CD4-positive, alpha-beta memory T cell (primary cell): Measurements from ENCODE around the gene KIF21A. TPM values are rescaled to one million over a fixed set of nuclear protein-coding genes. Genes with fewer than 3 reads are reported as not detected.

Source experiments
- CTCF ChIA-PET: fragments of 350-600 bp; sonication (Branson Sonifier 250); formaldehyde crosslinking; loops from one replicate; lab custom pipeline; 2021; ENCODE audit warnings: inconsistent platforms; ENCODE audit not compliant: partially characterized antibody; lab: Charles Lee
- POLR2A ChIA-PET: fragments of 350-600 bp; sonication (Branson Sonifier 250); formaldehyde crosslinking; loops from one replicate; lab custom pipeline; 2021; ENCODE audit not compliant: partially characterized antibody; lab: Charles Lee
- DNase-seq, 5 donors: peaks; one replicate each; pipeline versions ENCODE4 v3.0.0 to v3.0.0-alpha.2; 2020 to 2022; ENCODE audit warnings: mixed read lengths in 1 of 5
- H3K27ac ChIP-seq: one replicate; pipeline ENCODE4 v1.7.0; 2013; ENCODE audit warnings: low read depth, low read length
- H3K27me3 ChIP-seq: 2 replicates; pipeline ENCODE4 v1.7.0; 2013; ENCODE audit warnings: mild to moderate bottlenecking, low read length, moderate library complexity; ENCODE audit not compliant: insufficient read depth
- H3K36me3 ChIP-seq: 2 replicates; pipeline ENCODE4 v1.7.0; 2013; ENCODE audit warnings: mild to moderate bottlenecking, low read length, moderate library complexity; ENCODE audit not compliant: insufficient read depth
- H3K4me1 ChIP-seq: 2 replicates; pipeline ENCODE4 v1.7.0; 2013; ENCODE audit warnings: mild to moderate bottlenecking, low read length, moderate library complexity; ENCODE audit not compliant: insufficient read depth
- H3K4me3 ChIP-seq, 2 donors: one replicate each; pipeline ENCODE4 v1.7.0; 2013; ENCODE audit warnings: low read length in 2 of 2, mild to moderate bottlenecking in 1 of 2
- H3K9me3 ChIP-seq, 2 donors: one replicate each; pipeline ENCODE4 v1.7.0; 2013; ENCODE audit warnings: low read length in 2 of 2, control low read depth in 1 of 2; ENCODE audit not compliant: control insufficient read depth in 1 of 2
- H3K27ac Mint-ChIP-seq, 7 donors: one replicate each; pipeline ENCODE4 v1.8.0; 2020 to 2021; ENCODE audit warnings: mixed read lengths in 7 of 7, mild to moderate bottlenecking in 6 of 7, inconsistent platforms in 3 of 7, moderate library complexity in 3 of 7
- H3K27me3 Mint-ChIP-seq, 2 donors: one replicate each; pipeline ENCODE4 v1.8.0; 2020 to 2021; ENCODE audit warnings: mixed read lengths in 2 of 2
- H3K36me3 Mint-ChIP-seq, 2 donors: one replicate each; pipeline ENCODE4 v1.8.0; 2020 to 2021; ENCODE audit warnings: mixed read lengths in 2 of 2, inconsistent platforms in 1 of 2, mild to moderate bottlenecking in 1 of 2
- H3K4me1 Mint-ChIP-seq, 4 donors: one replicate each; pipeline ENCODE4 v1.8.0; 2020 to 2021; ENCODE audit warnings: mixed read lengths in 4 of 4, mild to moderate bottlenecking in 1 of 4
- H3K4me3 Mint-ChIP-seq, 8 donors: one replicate each; pipeline ENCODE4 v1.8.0; 2020 to 2021; ENCODE audit warnings: mixed read lengths in 8 of 8, mild to moderate bottlenecking in 7 of 8, moderate library complexity in 6 of 8, inconsistent platforms in 3 of 8
- H3K9me3 Mint-ChIP-seq, 8 donors: one replicate each; pipeline ENCODE4 v1.8.0; 2020 to 2021; ENCODE audit warnings: mixed read lengths in 8 of 8, mild to moderate bottlenecking in 5 of 8, inconsistent platforms in 3 of 8, moderate library complexity in 1 of 8
- intact Hi-C: fragments of 100-400 bp; cut with micrococcal nuclease; formaldehyde crosslinking; loops from one replicate; pipeline ENCODE4 v1.15.1; 2023
- polyA plus RNA-seq, 2 donors: library from polyadenylated mRNA; unstranded; fragments of 300-500 nt; fragmentation: Illumina TruSeq; gene quantifications; one replicate each; pipeline ENCODE4 v1.2.3, GENCODE V29; 2021
- total RNA-seq, 2 experiments: library from RNA; stranded (reverse); gene quantifications; one replicate each; pipeline ENCODE4 v1.2.3, GENCODE V29; 2021

KIF21A gene
- total and polyA plus RNA-seq, 4 experiments from 2014 or later = 3.4 to 19.9 (median 13.5) TPM

- DNase-seq = no peak
- H3K9me3 Mint-ChIP-seq = no peaks in the 10 kb centered on the region
- intact Hi-C loops = loop anchor here (1.0 to 5.0 kb wide), 7 partner anchors 24 to 1126 kb away; partner anchors contain the start of gene ALG10B
- Histone ChIP-seq H3K4me1 (peaks cover 13% of the 10 kb centered on the region), H3K36me3 (no peaks in the 10 kb centered on the region), H3K27ac (peak overlapping the region; percentile 66), H3K9me3 (no peaks in the 10 kb centered on the region), H3K4me3 (peak overlapping the region; percentile 50 to 83), H3K27me3 (no peaks in the 10 kb centered on the region)
- POLR2A ChIA-PET = interaction anchor here (1.0 to 3.5 kb wide), 8 partner anchors 67 to 241 kb away, joined by 3 to 31 read pairs (median 6); partner anchors contain the start of gene ABCD2
- H3K27ac Mint-ChIP-seq = peak overlapping the region in 6 of 7 donors; percentile 41 to 90 (median 64)
- CTCF ChIA-PET = interaction anchor here (1.0 to 1.9 kb wide), 5 partner anchors 13 to 78 kb away, joined by 3 to 8 read pairs (median 4); no protein-coding TSS in a partner anchor
- peaks cover 0 to 4% of the 10 kb centered on the region in 2 donors for H3K36me3 Mint-ChIP-seq
- H3K4me1 Mint-ChIP-seq = peaks cover 15 to 34% (median 23%) of the 10 kb centered on the region in 4 donors
- H3K27me3 Mint-ChIP-seq = no peaks in the 10 kb centered on the region
- H3K4me3 Mint-ChIP-seq = peak overlapping the region; percentile 57 to 98 (median 95)
These were observed 164 bp downstream of the KIF21A start for GRCh38 chr12:39442831-39443080.

- H3K4me3 Mint-ChIP-seq = peak overlapping the region; percentile 90 to 98 (median 95)
- peak in 4 of 5 donors; percentile 5 to 56 (median 35) for DNase-seq
- intact Hi-C loops = loop anchor here (2.0 to 5.0 kb wide), 5 partner anchors 25 to 1125 kb away; partner anchors contain the start of gene ALG10B
- H3K27ac Mint-ChIP-seq = peak overlapping the region; percentile 79 to 97 (median 92)
- CTCF ChIA-PET = interaction anchor here (1.0 to 1.9 kb wide), 3 partner anchors 25 to 77 kb away, joined by 4 to 8 read pairs (median 7); no protein-coding TSS in a partner anchor
- Histone ChIP-seq H3K36me3 (no peaks in the 10 kb centered on the region), H3K27me3 (no peaks in the 10 kb centered on the region), H3K4me1 (peaks cover 13% of the 10 kb centered on the region), H3K27ac (peak overlapping the region; percentile 66), H3K4me3 (peak overlapping the region; percentile 50 to 83), H3K9me3 (no peaks in the 10 kb centered on the region)
- no peaks in the 10 kb centered on the region for H3K27me3 Mint-ChIP-seq
- H3K9me3 Mint-ChIP-seq = no peaks in the 10 kb centered on the region
- peaks cover 17 to 34% (median 23%) of the 10 kb centered on the region in 4 donors for H3K4me1 Mint-ChIP-seq
- peaks cover 0 to 4% of the 10 kb centered on the region in 2 donors for H3K36me3 Mint-ChIP-seq
- POLR2A ChIA-PET = interaction anchor here (1.0 to 3.5 kb wide), 7 partner anchors 66 to 241 kb away, joined by 3 to 31 read pairs (median 6); partner anchors contain the start of gene ABCD2
These were observed 723 bp downstream of the KIF21A start for GRCh38 chr12:39441963-39442830.

GRCh38 chr12:39441189-39441962 is 1.5 kb downstream of the KIF21A start:
- peak overlapping the region in 1 of 2 donors; percentile 83 for H3K4me3 ChIP-seq
- no peaks in the 10 kb centered on the region for H3K36me3 ChIP-seq
- POLR2A ChIA-PET = interaction anchor here (3.5 kb wide), 1 partner anchor 179 kb away, joined by 31 read pairs; the partner anchor contains the start of gene ABCD2
- H3K36me3 Mint-ChIP-seq = peaks cover 0 to 4% of the 10 kb centered on the region in 2 donors
- peak overlapping the region in 3 of 7 donors; percentile 67 to 92 (median 90) for H3K27ac Mint-ChIP-seq
- DNase-seq = no peak
- H3K27me3 Mint-ChIP-seq = no peaks in the 10 kb centered on the region
- H3K27me3 ChIP-seq = no peaks in the 10 kb centered on the region
- peaks cover 17 to 34% (median 23%) of the 10 kb centered on the region in 4 donors for H3K4me1 Mint-ChIP-seq
- peaks cover 13% of the 10 kb centered on the region for H3K4me1 ChIP-seq
- no peaks in the 10 kb centered on the region for H3K9me3 Mint-ChIP-seq
- H3K4me3 Mint-ChIP-seq = peak overlapping the region; percentile 90 to 98 (median 95)
- intact Hi-C loops = loop anchor here (5.0 kb wide), 3 partner anchors 69 to 246 kb away; no protein-coding TSS in a partner anchor
- H3K9me3 ChIP-seq = no peaks in the 10 kb centered on the region
- CTCF ChIA-PET = no interaction called here
- no peak overlapping the region for H3K27ac ChIP-seq

DNA sequence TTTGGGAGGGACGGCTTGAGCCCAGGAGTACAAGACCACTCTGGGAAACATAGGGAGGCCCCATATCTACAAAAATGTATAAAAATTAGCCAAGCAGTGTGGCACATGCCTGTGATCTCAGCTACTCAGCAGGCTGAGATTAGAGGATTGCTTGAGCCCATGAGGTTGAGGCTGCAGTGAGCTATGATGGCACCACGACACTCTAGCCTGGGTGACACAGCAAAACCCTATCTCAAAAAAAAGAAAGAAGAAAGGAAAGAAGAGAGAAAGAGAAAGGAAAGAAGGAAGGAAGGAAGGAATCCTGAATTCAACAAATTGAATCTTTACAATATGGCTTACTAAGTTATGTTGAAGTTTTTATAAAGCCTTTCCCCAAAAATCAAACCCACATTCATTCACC is 2.1 kb downstream of the KIF21A start:
- Mint-ChIP-seq H3K4me3 (peak overlapping the region; percentile 27 to 53 (median 36)), H3K4me1 (peaks cover 17 to 34% (median 23%) of the 10 kb centered on the region in 4 donors), H3K36me3 (peaks cover 0 to 4% of the 10 kb centered on the region in 2 donors), H3K27ac (peak overlapping the region in 2 of 7 donors; percentile 41 to 67), H3K9me3 (no peaks in the 10 kb centered on the region), H3K27me3 (no peaks in the 10 kb centered on the region)
- ChIA-PET POLR2A (interaction anchor here (3.5 kb wide), 1 partner anchor 180 kb away, joined by 31 read pairs; the partner anchor contains the start of gene ABCD2), CTCF (no interaction called here)
- DNase-seq = no peak
- intact Hi-C loops = loop anchor here (5.0 kb wide), 3 partner anchors 68 to 247 kb away; no protein-coding TSS in a partner anchor
- Histone ChIP-seq H3K27me3 (no peaks in the 10 kb centered on the region), H3K4me1 (peaks cover 13% of the 10 kb centered on the region), H3K9me3 (no peaks in the 10 kb centered on the region), H3K36me3 (no peaks in the 10 kb centered on the region), H3K4me3 (no peak overlapping the region), H3K27ac (no peak overlapping the region)

- DNase-seq = no peak
- Mint-ChIP-seq H3K9me3 (no peaks in the 10 kb centered on the region), H3K4me3 (no peak overlapping the region), H3K27me3 (no peaks in the 10 kb centered on the region), H3K36me3 (peaks cover 0 to 4% of the 10 kb centered on the region in 2 donors), H3K27ac (no peak overlapping the region), H3K4me1 (peaks cover 17 to 34% (median 23%) of the 10 kb centered on the region in 4 donors)
- intact Hi-C loops = loop anchor here (5.0 kb wide), 3 partner anchors 68 to 247 kb away; no protein-coding TSS in a partner anchor
- ChIA-PET CTCF (no interaction called here), POLR2A (no interaction called here)
- Histone ChIP-seq H3K27me3 (no peaks in the 10 kb centered on the region), H3K4me1 (peaks cover 13% of the 10 kb centered on the region), H3K4me3 (no peak overlapping the region), H3K9me3 (no peaks in the 10 kb centered on the region), H3K27ac (no peak overlapping the region), H3K36me3 (no peaks in the 10 kb centered on the region)
These were observed 2.8 kb downstream of the KIF21A start for GRCh38 chr12:39440101-39440500.

DNA sequence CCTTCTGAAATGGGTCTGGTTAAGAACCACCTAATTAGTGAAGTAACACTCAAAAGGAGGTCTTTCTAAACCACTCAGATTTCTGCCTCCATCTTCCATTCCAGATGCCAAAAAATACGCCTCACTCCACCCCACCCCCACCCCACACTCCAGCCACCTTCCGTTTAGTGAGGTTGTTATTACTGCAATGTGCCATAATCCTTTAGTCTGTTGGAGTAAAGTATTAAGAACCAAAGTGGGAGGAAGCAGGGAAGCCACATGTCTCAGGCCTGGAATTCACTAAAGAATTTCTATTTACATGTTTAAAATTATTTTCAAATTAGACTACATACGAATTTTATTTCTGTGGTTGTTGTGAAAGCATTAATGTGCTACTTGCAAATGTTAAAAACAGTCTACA is 7.4 kb downstream of the KIF21A start:
- Mint-ChIP-seq H3K27me3 (no peaks in the 10 kb centered on the region), H3K9me3 (peaks cover 0 to 2% (median 0%) of the 10 kb centered on the region in 8 donors), H3K4me1 (peaks cover 4 to 6% (median 5%) of the 10 kb centered on the region in 4 donors), H3K4me3 (no peak overlapping the region), H3K36me3 (no peaks in the 10 kb centered on the region), H3K27ac (no peak overlapping the region)
- no peaks in the 10 kb centered on the region for H3K9me3 ChIP-seq
- DNase-seq = no peak
- H3K27me3 ChIP-seq = no peaks in the 10 kb centered on the region
- ChIA-PET CTCF (no interaction called here), POLR2A (no interaction called here)
- H3K4me3 ChIP-seq = no peak overlapping the region
- H3K4me1 ChIP-seq = no peaks in the 10 kb centered on the region
- H3K27ac ChIP-seq = no peak overlapping the region
- no peaks in the 10 kb centered on the region for H3K36me3 ChIP-seq
- intact Hi-C loops = no loop called here
